Stimulated activated CD4-positive, alpha-beta T cell treated with anti-CD3 and anti-CD28 coated beads, TNF-alpha, amount 100 ng/mL, for 24 hours (primary cell): Measurements from ENCODE around the gene TLE5.
"Not testable (repeated sequence)": the region's sequence is repeated elsewhere in the genome, so short reads cannot be mapped to it uniquely, and the experiment has no call there.

ENCODE experiments used
- DNase-seq, 3 experiments: peaks; one replicate each; pipeline ENCODE4 v3.0.0-alpha.2; 2020; ENCODE audit warnings: low read depth in 3 of 3

Gene TLE5

GRCh38 chr19:3096267-3096901 lies 34.1 kb upstream of the TLE5 start:
- DNase-seq = no peak

GRCh38 chr19:3095441-3096191 lies 33.3 kb upstream of the TLE5 start:
- DNase-seq = peak in 2 of 3 experiments; percentile 22 to 55

GRCh38 chr19:3094601-3095440 lies 32.5 kb upstream of the TLE5 start:
- DNase-seq = peak in 1 of 3 experiments; percentile 43

- not testable (repeated sequence) for DNase-seq
These were observed 27.1 kb upstream of the TLE5 start for GRCh38 chr19:3089299-3089855.

- DNase-seq = no peak
These were observed 25.5 kb upstream of the TLE5 start for GRCh38 chr19:3087769-3088168.

- no peak for DNase-seq
These were observed 22.6 kb upstream of the TLE5 start for GRCh38 chr19:3084943-3085342.

- no peak for DNase-seq
These were observed 21.7 kb upstream of the TLE5 start for GRCh38 chr19:3083964-3084363.

GRCh38 chr19:3082331-3082730 lies 20.0 kb upstream of the TLE5 start:
- DNase-seq = no peak

- DNase-seq = no peak
These were observed 18.0 kb upstream of the TLE5 start for GRCh38 chr19:3080286-3080685.

- DNase-seq = no peak
These were observed 17.3 kb upstream of the TLE5 start for GRCh38 chr19:3079578-3079977.

GRCh38 chr19:3075605-3076431 lies 13.5 kb upstream of the TLE5 start:
- peak; percentile 59 to 71 (median 67) for DNase-seq

- DNase-seq = no peak
These were observed 11.8 kb upstream of the TLE5 start for GRCh38 chr19:3073931-3074595.

GRCh38 chr19:3073159-3073563 lies 10.9 kb upstream of the TLE5 start:
- no peak for DNase-seq

GRCh38 chr19:3071768-3072167 lies 9.5 kb upstream of the TLE5 start:
- DNase-seq = no peak

- DNase-seq = no peak
These were observed 5.8 kb upstream of the TLE5 start for GRCh38 chr19:3068071-3068470.

GRCh38 chr19:3067563-3067962 lies 5.3 kb upstream of the TLE5 start:
- DNase-seq = no peak

GRCh38 chr19:3066482-3067049 lies 4.3 kb upstream of the TLE5 start:
- DNase-seq = no peak

GRCh38 chr19:3065675-3066357 lies 3.5 kb upstream of the TLE5 start:
- no peak for DNase-seq

GRCh38 chr19:3064011-3064330 lies 1.7 kb upstream of the TLE5 start:
- no peak for DNase-seq
